ENCODE measurements around the gene THOC6.

GRCh38 chr16:2987286-2987685 is 36.5 kb upstream of the THOC6 start:
- TF ChIP-seq CTCF (IDR thresholded peaks at IDR 0.05): no peak
- TF ChIP-seq POLR2A (IDR thresholded peaks at IDR 0.05): no peak
